HUES6 (cell line): Measurements from ENCODE around the gene COL23A1.

Source experiments
- H3K27ac ChIP-seq: 2 replicates; pipeline ENCODE4 v1.7.0; 2013; ENCODE audit warnings: low read depth, mild to moderate bottlenecking, low read length, inconsistent platforms
- H3K27me3 ChIP-seq: 2 replicates; pipeline ENCODE4 v1.6.1; 2013; ENCODE audit warnings: low read length; ENCODE audit not compliant: control insufficient read depth, insufficient read depth
- H3K36me3 ChIP-seq: 2 replicates; pipeline ENCODE4 v1.6.1; 2013; ENCODE audit warnings: low read length; ENCODE audit not compliant: control insufficient read depth, insufficient read depth
- H3K4me1 ChIP-seq: 2 replicates; pipeline ENCODE4 v1.6.1; 2013; ENCODE audit warnings: low read length; ENCODE audit not compliant: control insufficient read depth, insufficient read depth
- H3K4me3 ChIP-seq: 2 replicates; pipeline ENCODE4 v1.5.1; 2013; ENCODE audit warnings: low read depth, low read length
- H3K9ac ChIP-seq: one replicate; pipeline ENCODE4 v1.6.1; 2013; ENCODE audit warnings: mild to moderate bottlenecking, low read length
- H3K9me3 ChIP-seq: 2 replicates; pipeline ENCODE4 v1.6.1; 2013; ENCODE audit warnings: low read depth, low read length; ENCODE audit not compliant: control insufficient read depth, insufficient read depth

COL23A1 gene

GRCh38 chr5:178440181-178440580 is 150.0 kb downstream of the COL23A1 start:
- Histone ChIP-seq H3K36me3 (no peaks in the 10 kb centered on the region), H3K4me3 (no peak overlapping the region), H3K9me3 (no peaks in the 10 kb centered on the region), H3K9ac (no peak overlapping the region), H3K27me3 (no peaks in the 10 kb centered on the region), H3K4me1 (no peaks in the 10 kb centered on the region), H3K27ac (no peak overlapping the region)

GRCh38 chr5:178439493-178440180 is 150.6 kb downstream of the COL23A1 start:
- no peak overlapping the region for H3K4me3 ChIP-seq
- no peak overlapping the region for H3K27ac ChIP-seq
- no peak overlapping the region for H3K9ac ChIP-seq
- H3K27me3 ChIP-seq: no peaks in the 10 kb centered on the region
- H3K4me1 ChIP-seq: peaks cover 2% of the 10 kb centered on the region; the same call in 1 of the 2 replicates
- H3K9me3 ChIP-seq: no peaks in the 10 kb centered on the region
- H3K36me3 ChIP-seq: no peaks in the 10 kb centered on the region

GRCh38 chr5:178438796-178439195 is 151.4 kb downstream of the COL23A1 start:
- Histone ChIP-seq H3K9me3 (no peaks in the 10 kb centered on the region), H3K27me3 (no peaks in the 10 kb centered on the region), H3K4me1 (peaks cover 3% of the 10 kb centered on the region; the same call in 1 of the 2 replicates), H3K4me3 (no peak overlapping the region), H3K9ac (no peak overlapping the region), H3K27ac (no peak overlapping the region), H3K36me3 (no peaks in the 10 kb centered on the region)

DNA sequence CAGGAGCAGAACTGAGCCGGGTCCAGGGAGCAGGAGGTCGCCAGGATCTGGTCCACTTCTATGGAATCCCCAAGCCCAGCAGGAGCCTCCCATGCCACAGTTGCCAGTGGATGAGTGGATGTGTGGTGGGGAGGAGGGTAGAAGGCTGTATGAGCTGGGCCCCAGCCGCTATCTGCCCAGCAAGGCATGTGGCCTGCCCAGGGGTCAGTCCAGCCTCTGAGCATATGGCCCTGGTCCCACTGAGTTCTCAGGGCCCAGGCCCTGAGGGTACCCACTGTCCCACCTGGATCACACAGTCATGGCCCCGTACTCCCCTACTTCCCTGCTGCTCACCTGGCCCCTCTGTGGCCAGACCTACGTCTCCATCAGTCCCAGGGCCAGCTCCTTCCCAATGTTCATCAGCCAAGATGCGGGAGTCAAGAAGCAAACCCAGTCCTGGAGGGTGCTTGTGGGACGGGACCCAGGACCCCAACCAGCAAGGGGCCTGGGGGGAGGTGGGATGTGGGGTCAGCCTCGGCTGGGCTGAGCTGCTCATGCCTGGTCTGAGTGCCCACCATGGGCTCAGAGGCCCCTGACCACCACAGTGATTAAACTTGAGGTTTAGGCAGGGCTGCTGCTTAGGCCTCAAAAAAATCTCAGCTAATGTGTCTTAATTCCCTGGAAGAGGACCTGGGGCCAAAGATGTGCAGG is 152.7 kb downstream of the COL23A1 start:
- H3K9me3 ChIP-seq: no peaks in the 10 kb centered on the region
- H3K27me3 ChIP-seq: no peaks in the 10 kb centered on the region
- no peak overlapping the region for H3K4me3 ChIP-seq
- peaks cover 3% of the 10 kb centered on the region; the same call in 1 of the 2 replicates for H3K4me1 ChIP-seq
- no peaks in the 10 kb centered on the region for H3K36me3 ChIP-seq
- no peak overlapping the region for H3K9ac ChIP-seq
- no peak overlapping the region for H3K27ac ChIP-seq

DNA sequence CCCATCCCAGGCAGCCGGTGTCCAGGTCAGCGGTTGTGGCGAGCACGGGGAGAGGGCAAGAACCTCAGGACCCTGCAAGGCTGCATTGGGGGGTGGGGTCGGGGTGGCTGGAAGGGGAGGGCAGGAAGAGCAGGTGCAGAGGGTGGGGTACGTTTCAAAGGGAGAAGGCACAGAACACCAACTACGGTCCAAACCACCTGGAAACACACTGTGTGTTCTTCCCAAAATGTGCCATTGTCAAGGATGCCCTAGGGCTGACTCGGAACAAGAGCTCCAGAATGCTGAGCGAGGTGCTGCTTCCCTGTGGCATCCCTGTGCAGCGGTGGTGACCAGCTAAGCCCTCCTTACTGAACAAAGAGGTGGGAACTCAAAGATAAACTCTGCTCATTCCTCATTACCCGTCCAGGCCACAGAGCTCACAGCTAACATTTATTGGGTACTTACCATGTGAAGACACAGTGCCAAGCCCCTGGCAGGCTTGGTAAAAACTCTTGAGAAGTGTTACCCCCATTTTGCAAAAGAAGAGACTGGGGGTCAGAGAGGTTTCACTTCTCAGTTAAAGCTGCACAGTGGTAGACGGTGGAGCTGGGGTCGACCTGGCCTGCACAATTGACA is 153.8 kb downstream of the COL23A1 start:
- Histone ChIP-seq H3K9ac (no peak overlapping the region), H3K27ac (no peak overlapping the region), H3K4me1 (peaks cover 3% of the 10 kb centered on the region), H3K27me3 (no peaks in the 10 kb centered on the region), H3K36me3 (no peaks in the 10 kb centered on the region), H3K9me3 (peaks cover 3% of the 10 kb centered on the region), H3K4me3 (no peak overlapping the region)

- Histone ChIP-seq H3K9me3 (peaks cover 5% of the 10 kb centered on the region), H3K36me3 (no peaks in the 10 kb centered on the region), H3K27me3 (no peaks in the 10 kb centered on the region), H3K4me3 (no peak overlapping the region), H3K4me1 (peaks cover 3% of the 10 kb centered on the region), H3K9ac (no peak overlapping the region), H3K27ac (no peak overlapping the region)
These were observed 154.6 kb downstream of the COL23A1 start for GRCh38 chr5:178435321-178436238.

GRCh38 chr5:178434851-178435250 is 155.3 kb downstream of the COL23A1 start:
- Histone ChIP-seq H3K9me3 (peaks cover 5% of the 10 kb centered on the region), H3K36me3 (no peaks in the 10 kb centered on the region), H3K27me3 (no peaks in the 10 kb centered on the region), H3K9ac (no peak overlapping the region), H3K4me1 (peaks cover 3% of the 10 kb centered on the region), H3K4me3 (no peak overlapping the region), H3K27ac (no peak overlapping the region)

DNA sequence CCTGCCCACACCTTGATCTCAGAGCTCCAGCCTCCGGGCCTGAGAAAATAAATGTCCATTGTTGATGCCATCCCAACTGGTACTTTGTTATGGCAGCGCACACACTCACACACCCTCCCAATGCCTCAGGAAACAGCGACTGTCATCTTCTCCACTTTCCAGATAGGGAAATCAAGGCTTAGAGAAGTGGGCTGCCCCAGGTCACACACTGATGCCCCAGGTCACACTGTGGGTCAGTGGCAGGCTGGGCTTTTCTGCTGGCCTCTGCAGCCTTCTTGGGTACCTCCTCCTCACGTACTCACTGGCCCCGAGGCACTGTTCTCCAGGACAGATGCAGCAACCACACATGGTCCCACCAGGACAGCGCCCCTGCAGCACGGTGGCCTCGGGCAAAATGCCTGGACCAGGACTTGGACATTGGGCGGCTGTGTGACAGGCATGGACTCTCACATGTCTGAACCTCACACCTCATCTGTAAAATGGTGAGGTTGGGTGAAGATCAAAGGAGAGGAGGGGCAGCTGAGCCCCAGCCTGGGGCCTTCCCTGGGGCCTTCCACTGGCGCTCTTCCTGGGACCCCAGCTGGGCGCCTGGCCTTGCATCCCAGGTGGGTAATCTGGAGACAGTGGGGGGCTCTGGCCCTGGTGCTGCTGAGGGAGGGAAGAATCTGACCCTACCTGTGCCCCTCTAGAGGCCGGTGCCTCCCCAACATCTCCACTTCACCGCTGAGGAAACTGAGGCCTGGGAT is 156.0 kb downstream of the COL23A1 start:
- Histone ChIP-seq H3K9me3 (peaks cover 5% of the 10 kb centered on the region), H3K27me3 (no peaks in the 10 kb centered on the region), H3K4me1 (peaks cover 6% of the 10 kb centered on the region), H3K9ac (no peak overlapping the region), H3K27ac (no peak overlapping the region), H3K36me3 (no peaks in the 10 kb centered on the region), H3K4me3 (no peak overlapping the region)

DNA sequence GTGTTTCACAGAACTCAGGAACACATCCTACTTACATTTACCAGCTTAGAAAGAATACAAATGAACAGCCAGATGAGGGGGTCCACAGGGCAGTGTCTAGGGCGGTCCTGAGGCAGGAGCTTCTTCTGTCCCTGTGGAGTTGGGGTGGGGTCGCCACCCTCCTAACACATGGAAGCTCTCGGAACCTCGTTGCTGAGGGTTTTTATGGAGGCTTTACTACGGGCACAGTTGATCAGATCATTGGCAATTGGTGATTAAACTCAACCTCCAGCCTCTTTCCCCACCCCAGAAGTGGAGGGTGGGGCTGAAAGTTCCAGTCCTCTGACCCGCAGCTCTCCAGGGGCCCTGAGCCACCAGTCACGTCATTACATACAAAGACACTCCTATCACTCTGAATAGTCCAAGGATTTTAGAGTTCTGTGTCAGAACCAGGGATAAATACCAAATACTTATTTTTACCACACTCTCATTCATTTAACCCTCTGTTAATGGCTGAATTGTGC is 156.9 kb downstream of the COL23A1 start:
- Histone ChIP-seq H3K4me3 (no peak overlapping the region), H3K9me3 (peaks cover 5% of the 10 kb centered on the region), H3K27me3 (no peaks in the 10 kb centered on the region), H3K36me3 (no peaks in the 10 kb centered on the region), H3K27ac (no peak overlapping the region), H3K4me1 (peaks cover 15% of the 10 kb centered on the region), H3K9ac (no peak overlapping the region)
